HepG2 (cell line): ENCODE data around the gene SLC22A23. TPM values are rescaled to one million over a fixed set of nuclear protein-coding genes. Genes with fewer than 3 reads are reported as not detected.
A peak's percentile ranks its signal among the peaks of the same experiment; 100 is the strongest.

Source experiments
- FOXO1 ChIP-seq: sonication (generic); formaldehyde crosslinking; IDR thresholded peaks from 2 replicates; pipeline ENCODE4 v1.4.0; 2020; ENCODE audit warnings: missing genetic modification reagents
- GATA4 ChIP-seq: sonication (generic); IDR thresholded peaks from 2 replicates; pipeline ENCODE4 v1.6.1; 2016; ENCODE audit warnings: antibody characterized with exemption, low read depth, borderline replicate concordance
- GFI1 ChIP-seq: sonication (generic); formaldehyde crosslinking; IDR thresholded peaks from 2 replicates; pipeline ENCODE4 v1.5.0; 2020; ENCODE audit warnings: missing genetic modification reagents, mild to moderate bottlenecking, borderline replicate concordance
- HMGA1 ChIP-seq: sonication (generic); formaldehyde crosslinking; conservative IDR thresholded peaks from 2 replicates; pipeline ENCODE4 v1.4.0; 2020; ENCODE audit warnings: missing genetic modification reagents
- KDM2A ChIP-seq: sonication (generic); formaldehyde crosslinking; IDR thresholded peaks from 2 replicates; pipeline ENCODE4 v1.4.0; 2020; ENCODE audit warnings: low read depth, missing genetic modification reagents, borderline replicate concordance
- KLF11 ChIP-seq: IDR thresholded peaks from 2 replicates; pipeline ENCODE4 v1.6.1; 2016; ENCODE audit warnings: missing compliant biosample characterization
- MEF2D ChIP-seq: sonication (generic); formaldehyde crosslinking; IDR thresholded peaks from 2 replicates; pipeline ENCODE4 v1.5.1; 2020; ENCODE audit warnings: mild to moderate bottlenecking, missing genetic modification reagents
- PCBP1 ChIP-seq: fragments of 200-400 bp; formaldehyde crosslinking; IDR thresholded peaks from 2 replicates; pipeline ENCODE4 v1.6.1; 2017; ENCODE audit warnings: mild to moderate bottlenecking, low read depth, low read length, borderline replicate concordance
- RXRB ChIP-seq: IDR thresholded peaks from 2 replicates; pipeline ENCODE4 v1.6.1; 2016; ENCODE audit warnings: borderline replicate concordance, missing genetic modification reagents, missing compliant biosample characterization
- SP2 ChIP-seq: sonication (generic); formaldehyde crosslinking; IDR thresholded peaks from 2 replicates; pipeline ENCODE4 v1.5.1; 2020; ENCODE audit warnings: mild to moderate bottlenecking, missing genetic modification reagents
- SRSF4 ChIP-seq: fragments of 200-400 bp; formaldehyde crosslinking; IDR thresholded peaks from one replicate; pipeline ENCODE4 v1.6.1; 2018; ENCODE audit warnings: mild to moderate bottlenecking, low read depth, low read length, moderate library complexity; ENCODE audit not compliant: poor library complexity, severe bottlenecking
- TCF7L2 ChIP-seq: IDR thresholded peaks from 2 replicates; pipeline ENCODE4 v1.6.1; 2011; ENCODE audit warnings: mild to moderate bottlenecking, low read depth, low read length, moderate library complexity
- ZFP36L1 ChIP-seq: sonication (generic); formaldehyde crosslinking; IDR thresholded peaks from 2 replicates; pipeline ENCODE4 v1.8.0; 2022; ENCODE audit warnings: mild to moderate bottlenecking, missing genetic modification reagents, moderate library complexity
- ZNF724P ChIP-seq: sonication (generic); formaldehyde crosslinking; IDR thresholded peaks from 2 replicates; pipeline ENCODE4 v1.8.0; 2022; ENCODE audit warnings: missing genetic modification reagents, borderline replicate concordance
- ZNF788 ChIP-seq: sonication (generic); formaldehyde crosslinking; IDR thresholded peaks from 2 replicates; pipeline ENCODE4 v1.5.0; 2020; ENCODE audit warnings: mild to moderate bottlenecking, missing genetic modification reagents, borderline replicate concordance
- ZSCAN12 ChIP-seq: sonication (generic); formaldehyde crosslinking; IDR thresholded peaks from 2 replicates; pipeline ENCODE4 v1.9.0; 2021; ENCODE audit warnings: mild to moderate bottlenecking, missing genetic modification reagents
- polyA plus RNA-seq, 8 experiments: library from polyadenylated mRNA; depleted of rRNA in 3 of 8; stranded (reverse) in 7 of 8; unstranded in 1 of 8; fragments of >200 nt; fragmentation: Illumina TruSeq in 4 of 8; extraction: Trizol in 4 of 8; gene quantifications; 2 replicates each; pipeline versions ENCODE4 v1.2.1 to v1.2.3, GENCODE V29; 2011 to 2016; ENCODE audit warnings: low read depth in 4 of 8, missing spikeins in 1 of 8, mixed read lengths in 1 of 8; ENCODE audit not compliant: insufficient read depth in 1 of 8
- total RNA-seq, 5 experiments: library from RNA; depleted of rRNA; stranded (reverse); fragments of >200 nt; fragmentation: Illumina TruSeq; extraction: Trizol; gene quantifications; 2 replicates each; pipeline ENCODE4 v1.2.3, GENCODE V29; 2016; ENCODE audit warnings: low read depth in 1 of 5
- TF ChIP-seq, protein P1 (sequence below): sonication (generic); formaldehyde crosslinking; IDR thresholded peaks from 2 replicates; pipeline ENCODE4 v1.5.0; 2020; ENCODE audit warnings: missing genetic modification reagents
- TF ChIP-seq, protein P2 (sequence below): sonication (generic); formaldehyde crosslinking; IDR thresholded peaks from 2 replicates; pipeline ENCODE4 v1.4.0; 2020; ENCODE audit warnings: missing genetic modification reagents
- TF ChIP-seq, protein P3 (sequence below): sonication (generic); IDR thresholded peaks from 2 replicates; pipeline ENCODE4 v1.6.1; 2016; ENCODE audit warnings: low read depth, borderline replicate concordance
- TF ChIP-seq, protein P4 (sequence below): IDR thresholded peaks from 2 replicates; pipeline ENCODE4 v1.6.1; 2016

SLC22A23 gene
- total and polyA plus RNA-seq, 2 of the 13 experiments (the other 11 are each of a cell fraction or from before 2014, with no cell fraction given): 11.8 to 17.5 TPM

GRCh38 chr6:3380344-3381232 is 76.3 kb downstream of the SLC22A23 start (continued):
- TF ChIP-seq, protein P1, sequence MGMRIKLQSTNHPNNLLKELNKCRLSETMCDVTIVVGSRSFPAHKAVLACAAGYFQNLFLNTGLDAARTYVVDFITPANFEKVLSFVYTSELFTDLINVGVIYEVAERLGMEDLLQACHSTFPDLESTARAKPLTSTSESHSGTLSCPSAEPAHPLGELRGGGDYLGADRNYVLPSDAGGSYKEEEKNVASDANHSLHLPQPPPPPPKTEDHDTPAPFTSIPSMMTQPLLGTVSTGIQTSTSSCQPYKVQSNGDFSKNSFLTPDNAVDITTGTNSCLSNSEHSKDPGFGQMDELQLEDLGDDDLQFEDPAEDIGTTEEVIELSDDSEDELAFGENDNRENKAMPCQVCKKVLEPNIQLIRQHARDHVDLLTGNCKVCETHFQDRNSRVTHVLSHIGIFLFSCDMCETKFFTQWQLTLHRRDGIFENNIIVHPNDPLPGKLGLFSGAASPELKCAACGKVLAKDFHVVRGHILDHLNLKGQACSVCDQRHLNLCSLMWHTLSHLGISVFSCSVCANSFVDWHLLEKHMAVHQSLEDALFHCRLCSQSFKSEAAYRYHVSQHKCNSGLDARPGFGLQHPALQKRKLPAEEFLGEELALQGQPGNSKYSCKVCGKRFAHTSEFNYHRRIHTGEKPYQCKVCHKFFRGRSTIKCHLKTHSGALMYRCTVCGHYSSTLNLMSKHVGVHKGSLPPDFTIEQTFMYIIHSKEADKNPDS (CRISPR knock-in tag): peak; percentile 68; the same call in 1 of the 2 replicates
- TF ChIP-seq HMGA1 (CRISPR knock-in tag) (no peak), ZFP36L1 (CRISPR knock-in tag) (no peak), RXRB (CRISPR knock-in tag) (peak; percentile 91), GATA4 (peak; percentile 84; the same call in 1 of the 2 replicates), SRSF4 (no peak), KDM2A (CRISPR knock-in tag) (no peak), TCF7L2 (no peak), GFI1 (CRISPR knock-in tag) (peak; percentile 84), ZSCAN12 (CRISPR knock-in tag) (no peak), PCBP1 (no peak), FOXO1 (CRISPR knock-in tag) (peak; percentile 70; the same call in 1 of the 2 replicates), ZNF724P (no peak), SP2 (no peak), ZNF788 (CRISPR knock-in tag) (no peak), KLF11 (0 out of 2 replicates have a peak, but pooled peaks have one; percentile 19), MEF2D (CRISPR knock-in tag) (peak; percentile 99)
- TF ChIP-seq, protein P2, sequence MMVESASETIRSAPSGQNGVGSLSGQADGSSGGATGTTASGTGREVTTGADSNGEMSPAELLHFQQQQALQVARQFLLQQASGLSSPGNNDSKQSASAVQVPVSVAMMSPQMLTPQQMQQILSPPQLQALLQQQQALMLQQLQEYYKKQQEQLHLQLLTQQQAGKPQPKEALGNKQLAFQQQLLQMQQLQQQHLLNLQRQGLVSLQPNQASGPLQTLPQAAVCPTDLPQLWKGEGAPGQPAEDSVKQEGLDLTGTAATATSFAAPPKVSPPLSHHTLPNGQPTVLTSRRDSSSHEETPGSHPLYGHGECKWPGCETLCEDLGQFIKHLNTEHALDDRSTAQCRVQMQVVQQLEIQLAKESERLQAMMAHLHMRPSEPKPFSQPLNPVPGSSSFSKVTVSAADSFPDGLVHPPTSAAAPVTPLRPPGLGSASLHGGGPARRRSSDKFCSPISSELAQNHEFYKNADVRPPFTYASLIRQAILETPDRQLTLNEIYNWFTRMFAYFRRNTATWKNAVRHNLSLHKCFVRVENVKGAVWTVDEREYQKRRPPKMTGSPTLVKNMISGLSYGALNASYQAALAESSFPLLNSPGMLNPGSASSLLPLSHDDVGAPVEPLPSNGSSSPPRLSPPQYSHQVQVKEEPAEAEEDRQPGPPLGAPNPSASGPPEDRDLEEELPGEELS (CRISPR knock-in tag): peak; percentile 95
- TF ChIP-seq, protein P3, sequence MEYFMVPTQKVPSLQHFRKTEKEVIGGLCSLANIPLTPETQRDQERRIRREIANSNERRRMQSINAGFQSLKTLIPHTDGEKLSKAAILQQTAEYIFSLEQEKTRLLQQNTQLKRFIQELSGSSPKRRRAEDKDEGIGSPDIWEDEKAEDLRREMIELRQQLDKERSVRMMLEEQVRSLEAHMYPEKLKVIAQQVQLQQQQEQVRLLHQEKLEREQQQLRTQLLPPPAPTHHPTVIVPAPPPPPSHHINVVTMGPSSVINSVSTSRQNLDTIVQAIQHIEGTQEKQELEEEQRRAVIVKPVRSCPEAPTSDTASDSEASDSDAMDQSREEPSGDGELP: peak; percentile 61; the same call in 1 of the 2 replicates
- TF ChIP-seq, protein P4, sequence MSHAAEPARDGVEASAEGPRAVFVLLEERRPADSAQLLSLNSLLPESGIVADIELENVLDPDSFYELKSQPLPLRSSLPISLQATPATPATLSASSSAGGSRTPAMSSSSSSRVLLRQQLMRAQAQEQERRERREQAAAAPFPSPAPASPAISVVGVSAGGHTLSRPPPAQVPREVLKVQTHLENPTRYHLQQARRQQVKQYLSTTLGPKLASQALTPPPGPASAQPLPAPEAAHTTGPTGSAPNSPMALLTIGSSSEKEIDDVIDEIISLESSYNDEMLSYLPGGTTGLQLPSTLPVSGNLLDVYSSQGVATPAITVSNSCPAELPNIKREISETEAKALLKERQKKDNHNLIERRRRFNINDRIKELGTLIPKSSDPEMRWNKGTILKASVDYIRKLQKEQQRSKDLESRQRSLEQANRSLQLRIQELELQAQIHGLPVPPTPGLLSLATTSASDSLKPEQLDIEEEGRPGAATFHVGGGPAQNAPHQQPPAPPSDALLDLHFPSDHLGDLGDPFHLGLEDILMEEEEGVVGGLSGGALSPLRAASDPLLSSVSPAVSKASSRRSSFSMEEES: peak; percentile 92
